Activated CD8-positive, alpha-beta T cell treated with anti-CD3 and anti-CD28 coated beads for 36 hours (primary cell): ENCODE data around the gene ZFYVE9. TPM values are rescaled to one million over a fixed set of nuclear protein-coding genes. Genes with fewer than 3 reads are reported as not detected.
"Not testable (repeated sequence)": the region's sequence is repeated elsewhere in the genome, so short reads cannot be mapped to it uniquely, and the experiment has no call there.

ENCODE experiments used
- ATAC-seq: fragments of 200-7000 bp; cut with Tn5 transposase; one replicate; pipeline ENCODE4 v1.10.0; 2021; ENCODE audit warnings: mild to moderate bottlenecking, moderate library complexity
- CTCF ChIA-PET: fragments of 350-600 bp; sonication (Branson Sonifier 250); formaldehyde crosslinking; loops from one replicate; lab custom pipeline; 2021; ENCODE audit warnings: antibody characterized with exemption; lab: Charles Lee
- POLR2A ChIA-PET: fragments of 350-600 bp; sonication (Branson Sonifier 250); formaldehyde crosslinking; loops from one replicate; lab custom pipeline; 2021; ENCODE audit warnings: antibody characterized with exemption; lab: Charles Lee
- DNase-seq: peaks from one replicate; pipeline ENCODE4 v3.0.0-alpha.2; 2020
- H3K27ac Mint-ChIP-seq: one replicate; pipeline ENCODE4 v1.8.0; 2021; ENCODE audit warnings: mild to moderate bottlenecking, mixed read lengths
- H3K27me3 Mint-ChIP-seq: one replicate; pipeline ENCODE4 v1.8.0; 2021; ENCODE audit warnings: mixed read lengths
- H3K36me3 Mint-ChIP-seq: one replicate; pipeline ENCODE4 v1.8.0; 2021; ENCODE audit warnings: low read depth, mixed read lengths
- H3K4me1 Mint-ChIP-seq: one replicate; pipeline ENCODE4 v1.8.0; 2021; ENCODE audit warnings: low read depth, mixed read lengths
- H3K4me3 Mint-ChIP-seq: one replicate; pipeline ENCODE4 v1.8.0; 2021; ENCODE audit warnings: mild to moderate bottlenecking, moderate library complexity, mixed read lengths
- H3K9me3 Mint-ChIP-seq: one replicate; pipeline ENCODE4 v1.8.0; 2021; ENCODE audit warnings: mixed read lengths
- intact Hi-C: fragments of 100-400 bp; cut with micrococcal nuclease; formaldehyde crosslinking; loops from one replicate; pipeline ENCODE4 v1.10.0; 2022
- total RNA-seq, 2 experiments: library from RNA; stranded (reverse); gene quantifications; one replicate each; pipeline ENCODE4 v1.2.3, GENCODE V29; 2021
- TF ChIP-seq, protein P1 (sequence below): fragments of 200-600 bp; IDR thresholded peaks from one replicate; pipeline ENCODE4 v1.8.0; 2022; ENCODE audit warnings: antibody characterized with exemption, mild to moderate bottlenecking

ZFYVE9 gene
- total RNA-seq, 2 experiments from 2014 or later = 5.0 to 5.6 TPM

- H3K27me3 Mint-ChIP-seq = no peaks in the 10 kb centered on the region
- H3K36me3 Mint-ChIP-seq = peaks cover 6% of the 10 kb centered on the region
- no peak for DNase-seq
- intact Hi-C loops = no loop called here
- peaks cover 19% of the 10 kb centered on the region for H3K4me1 Mint-ChIP-seq
- CTCF ChIA-PET = interaction anchor here (0.6 kb wide), 1 partner anchor 668 kb away, joined by 3 read pairs; no protein-coding TSS in a partner anchor
- POLR2A ChIA-PET = no interaction called here
- TF ChIP-seq, protein P1, sequence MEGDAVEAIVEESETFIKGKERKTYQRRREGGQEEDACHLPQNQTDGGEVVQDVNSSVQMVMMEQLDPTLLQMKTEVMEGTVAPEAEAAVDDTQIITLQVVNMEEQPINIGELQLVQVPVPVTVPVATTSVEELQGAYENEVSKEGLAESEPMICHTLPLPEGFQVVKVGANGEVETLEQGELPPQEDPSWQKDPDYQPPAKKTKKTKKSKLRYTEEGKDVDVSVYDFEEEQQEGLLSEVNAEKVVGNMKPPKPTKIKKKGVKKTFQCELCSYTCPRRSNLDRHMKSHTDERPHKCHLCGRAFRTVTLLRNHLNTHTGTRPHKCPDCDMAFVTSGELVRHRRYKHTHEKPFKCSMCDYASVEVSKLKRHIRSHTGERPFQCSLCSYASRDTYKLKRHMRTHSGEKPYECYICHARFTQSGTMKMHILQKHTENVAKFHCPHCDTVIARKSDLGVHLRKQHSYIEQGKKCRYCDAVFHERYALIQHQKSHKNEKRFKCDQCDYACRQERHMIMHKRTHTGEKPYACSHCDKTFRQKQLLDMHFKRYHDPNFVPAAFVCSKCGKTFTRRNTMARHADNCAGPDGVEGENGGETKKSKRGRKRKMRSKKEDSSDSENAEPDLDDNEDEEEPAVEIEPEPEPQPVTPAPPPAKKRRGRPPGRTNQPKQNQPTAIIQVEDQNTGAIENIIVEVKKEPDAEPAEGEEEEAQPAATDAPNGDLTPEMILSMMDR = no peak
- no peak for ATAC-seq
- H3K4me3 Mint-ChIP-seq = no peak overlapping the region
- H3K9me3 Mint-ChIP-seq = peaks cover 6% of the 10 kb centered on the region
- no peak overlapping the region for H3K27ac Mint-ChIP-seq
These were observed 62.8 kb downstream of the ZFYVE9 start for GRCh38 chr1:52204696-52205095.

GRCh38 chr1:52206686-52207085, 64.8 kb downstream of the ZFYVE9 start:
- H3K27me3 Mint-ChIP-seq, H3K9me3 Mint-ChIP-seq, DNase-seq, H3K4me3 Mint-ChIP-seq, ATAC-seq, H3K27ac Mint-ChIP-seq, intact Hi-C loops, POLR2A ChIA-PET, H3K36me3 Mint-ChIP-seq: not testable (repeated sequence)
- peaks cover 23% of the 10 kb centered on the region for H3K4me1 Mint-ChIP-seq
- CTCF ChIA-PET = interaction anchor here (0.5 to 1.0 kb wide), 2 partner anchors 36 to 556 kb away, joined by 3 read pairs; no protein-coding TSS in a partner anchor

DNA sequence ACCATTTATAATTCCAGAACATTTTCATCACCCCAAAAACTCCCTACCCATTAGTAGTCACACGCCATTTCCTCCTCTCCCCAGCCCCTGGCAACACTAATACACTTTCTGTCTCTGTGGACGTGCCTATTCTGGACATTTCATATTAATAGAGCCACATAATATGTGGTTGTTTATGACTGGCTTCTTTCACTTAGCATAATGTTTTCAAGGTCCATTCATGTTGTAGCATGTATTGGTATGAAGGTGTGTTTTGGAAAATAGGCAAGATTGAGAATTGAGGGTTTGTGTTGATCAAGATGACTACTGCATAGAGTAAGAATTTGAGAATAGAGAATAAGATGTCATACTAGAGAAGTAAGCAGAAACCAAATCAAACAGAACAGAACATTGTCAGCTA, 67.5 kb downstream of the ZFYVE9 start:
- Mint-ChIP-seq H3K27ac (no peak overlapping the region), H3K4me3 (no peak overlapping the region), H3K36me3 (peaks cover 4% of the 10 kb centered on the region), H3K27me3 (no peaks in the 10 kb centered on the region), H3K9me3 (no peaks in the 10 kb centered on the region), H3K4me1 (peaks cover 14% of the 10 kb centered on the region)
- TF ChIP-seq, protein P1 = no peak
- ChIA-PET POLR2A (no interaction called here), CTCF (no interaction called here)
- ATAC-seq (no peak), DNase-seq (no peak)
- intact Hi-C loops = no loop called here

DNA sequence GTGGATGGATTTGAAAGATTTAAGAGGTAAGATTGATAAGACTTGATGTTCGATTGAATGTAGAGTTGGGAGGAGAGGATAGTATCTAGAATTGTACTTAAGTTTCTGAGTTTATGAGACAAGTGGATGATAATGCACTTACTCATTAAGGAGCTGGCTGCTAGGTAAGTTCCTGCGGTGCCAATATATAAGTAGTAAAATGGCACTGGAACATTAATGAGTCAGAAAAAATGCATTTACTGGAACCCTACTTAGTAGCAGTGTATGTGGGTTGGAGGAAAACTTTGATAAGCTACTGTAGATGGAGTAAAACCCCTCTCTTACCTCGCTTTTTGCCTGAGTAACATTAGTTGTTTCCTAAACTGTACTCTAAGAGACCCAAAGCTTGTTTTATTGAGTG, 68.2 kb downstream of the ZFYVE9 start:
- intact Hi-C loops = no loop called here
- POLR2A ChIA-PET = no interaction called here
- peaks cover 9% of the 10 kb centered on the region for H3K4me1 Mint-ChIP-seq
- H3K9me3 Mint-ChIP-seq = no peaks in the 10 kb centered on the region
- no peak for DNase-seq
- no peaks in the 10 kb centered on the region for H3K27me3 Mint-ChIP-seq
- H3K4me3 Mint-ChIP-seq = no peak overlapping the region
- CTCF ChIA-PET = no interaction called here
- H3K36me3 Mint-ChIP-seq = peaks cover 4% of the 10 kb centered on the region
- TF ChIP-seq, protein P1 = no peak
- H3K27ac Mint-ChIP-seq = no peak overlapping the region
- no peak for ATAC-seq

DNA sequence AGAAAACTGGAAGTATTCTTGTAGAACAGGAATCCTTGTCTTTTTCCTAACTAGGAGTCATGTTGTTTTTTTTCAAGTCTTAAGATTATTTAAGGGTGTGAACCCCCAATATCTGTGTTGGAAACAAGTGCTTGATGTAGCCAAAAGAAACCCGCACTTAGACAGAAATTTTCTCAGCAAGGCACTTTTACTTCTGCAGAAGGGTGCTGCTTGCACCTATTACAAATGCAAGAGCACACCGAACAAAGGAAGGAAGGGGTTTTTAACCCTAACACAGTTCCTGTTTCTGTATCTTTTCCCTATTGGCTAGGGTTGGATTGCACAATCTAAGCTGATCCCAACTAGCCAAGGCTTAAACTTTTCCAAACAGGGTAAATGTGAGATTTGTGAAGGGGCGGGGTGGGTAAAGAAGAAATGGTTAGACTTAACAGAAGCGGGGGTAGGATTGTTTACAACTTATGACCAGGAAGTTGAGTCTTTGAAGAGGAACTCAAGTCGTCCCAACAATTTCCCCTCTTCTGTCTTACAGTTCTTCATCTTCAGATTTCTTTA, 75.1 kb downstream of the ZFYVE9 start:
- ChIA-PET POLR2A (no interaction called here), CTCF (no interaction called here)
- H3K4me3 Mint-ChIP-seq = no peak overlapping the region
- DNase-seq = no peak
- TF ChIP-seq, protein P1 = no peak
- no peak for ATAC-seq
- no peaks in the 10 kb centered on the region for H3K4me1 Mint-ChIP-seq
- intact Hi-C loops = no loop called here
- no peaks in the 10 kb centered on the region for H3K27me3 Mint-ChIP-seq
- peaks cover 26% of the 10 kb centered on the region for H3K36me3 Mint-ChIP-seq
- peaks cover 17% of the 10 kb centered on the region for H3K9me3 Mint-ChIP-seq
- H3K27ac Mint-ChIP-seq = no peak overlapping the region
